Sigmoid colon (tissue), 7 donors: Measurements from ENCODE around the gene MAPRE2. TPM values are rescaled to one million over a fixed set of nuclear protein-coding genes. Genes with fewer than 3 reads are reported as not detected.

Experiments used
- DNase-seq: peaks from one replicate; pipeline ENCODE4 v3.0.0-alpha.2; 2019
- H3K27ac ChIP-seq, 4 donors: fragments of 200-600 bp; sonication (generic); one replicate each; pipeline ENCODE4 v1.5.1; 2016 to 2019; ENCODE audit warnings: mild to moderate bottlenecking in 1 of 4
- H3K27me3 ChIP-seq, 3 donors: fragments of 200-600 bp; sonication (generic); one replicate each; pipeline ENCODE4 v1.5.1; 2019; ENCODE audit warnings: mild to moderate bottlenecking in 1 of 3
- H3K36me3 ChIP-seq, 4 donors: fragments of 200-600 bp; sonication (generic); one replicate each; pipeline ENCODE4 v1.5.1; 2016 to 2019
- H3K4me1 ChIP-seq, 4 donors: fragments of 200-600 bp; sonication (generic); one replicate each; pipeline ENCODE4 v1.5.1; 2017 to 2019
- H3K4me3 ChIP-seq, 4 donors: fragments of 200-600 bp; sonication (generic); one replicate each; pipeline ENCODE4 v1.5.1; 2017 to 2019; ENCODE audit warnings: mild to moderate bottlenecking in 2 of 4, moderate library complexity in 1 of 4
- H3K9me3 ChIP-seq, 4 donors: fragments of 200-600 bp in 3 of 4; sonication (generic) in 3 of 4; one replicate each; pipeline versions ENCODE4 v1.5.1 to v1.6.1; 2013 to 2019
- EP300 ChIP-seq, 4 donors: sonication (generic); formaldehyde crosslinking; IDR thresholded peaks; one replicate each; pipeline ENCODE4 v1.6.1; 2017; ENCODE audit warnings: antibody characterized with exemption in 4 of 4
- POLR2A ChIP-seq, 2 donors: fragments of 450-650 bp; IDR thresholded peaks; one replicate each; pipeline ENCODE4 v1.6.1; 2016; ENCODE audit warnings: antibody characterized with exemption in 2 of 2, mild to moderate bottlenecking in 2 of 2, moderate library complexity in 2 of 2
- POLR2AphosphoS5 ChIP-seq, 4 donors: sonication (generic); formaldehyde crosslinking; IDR thresholded peaks; one replicate each; pipeline ENCODE4 v1.6.1; 2017; ENCODE audit warnings: antibody characterized with exemption in 4 of 4
- WGBS, 2 donors: extraction: QIAGEN DNeasy Blood & Tissue Kit; methylation state at CpG; one replicate each; pipeline ENCODE4 v1.1.7; 2013; 5-methylcytosine and 5-hydroxymethylcytosine counted together
- intact Hi-C: fragments of 100-400 bp; cut with DNase I; formaldehyde crosslinking; loops from one replicate; pipeline ENCODE4 v1.15.1; 2023
- polyA plus RNA-seq, 3 donors: library from polyadenylated mRNA; stranded (reverse); fragments of 200-250 nt; gene quantifications; one replicate each; pipeline ENCODE4 v1.2.3, GENCODE V29; 2013
- total RNA-seq, 4 donors: library from RNA; depleted of rRNA; stranded (reverse); fragments of >200 nt; gene quantifications; one replicate each; pipeline ENCODE4 v1.1.0, GENCODE V29; 2016
- TF ChIP-seq, protein P1 (sequence below), 4 experiments: fragments of 450-650 bp in 3 of 4; fragments of 200-600 bp in 1 of 4; IDR thresholded peaks; one replicate each; pipeline ENCODE4 v1.5.1; 2016 to 2019; ENCODE audit warnings: antibody characterized with exemption in 4 of 4, mild to moderate bottlenecking in 3 of 4, moderate library complexity in 2 of 4
- donor health status: healthy with polysubstance abuse.
- donor health status: Bipolar disorder and iron deficiency.
- donor health status: healthy.

MAPRE2 gene
- total and polyA plus RNA-seq, 7 donors: 14.0 to 31.6 (median 21.0) TPM

- intact Hi-C loops: loop anchor here (5.0 to 10.0 kb wide), 3 partner anchors 115 to 318 kb away; partner anchors contain the start of genes ZNF24 and ZNF397
- DNase-seq: no peak
- Histone ChIP-seq H3K4me1 (peaks cover 0 to 39% (median 30%) of the 10 kb centered on the region in 4 donors), H3K4me3 (no peak overlapping the region), H3K9me3 (no peaks in the 10 kb centered on the region), H3K27ac (no peak overlapping the region), H3K36me3 (no peaks in the 10 kb centered on the region), H3K27me3 (no peaks in the 10 kb centered on the region)
- 75 to 88% methylated on average over 1 of the region's 1 CpG for WGBS, 2 donors
- TF ChIP-seq POLR2AphosphoS5 (IDR thresholded peaks at IDR 0.05): no peak
- no peak for TF ChIP-seq EP300 (IDR thresholded peaks at IDR 0.05)
- TF ChIP-seq, protein P1, sequence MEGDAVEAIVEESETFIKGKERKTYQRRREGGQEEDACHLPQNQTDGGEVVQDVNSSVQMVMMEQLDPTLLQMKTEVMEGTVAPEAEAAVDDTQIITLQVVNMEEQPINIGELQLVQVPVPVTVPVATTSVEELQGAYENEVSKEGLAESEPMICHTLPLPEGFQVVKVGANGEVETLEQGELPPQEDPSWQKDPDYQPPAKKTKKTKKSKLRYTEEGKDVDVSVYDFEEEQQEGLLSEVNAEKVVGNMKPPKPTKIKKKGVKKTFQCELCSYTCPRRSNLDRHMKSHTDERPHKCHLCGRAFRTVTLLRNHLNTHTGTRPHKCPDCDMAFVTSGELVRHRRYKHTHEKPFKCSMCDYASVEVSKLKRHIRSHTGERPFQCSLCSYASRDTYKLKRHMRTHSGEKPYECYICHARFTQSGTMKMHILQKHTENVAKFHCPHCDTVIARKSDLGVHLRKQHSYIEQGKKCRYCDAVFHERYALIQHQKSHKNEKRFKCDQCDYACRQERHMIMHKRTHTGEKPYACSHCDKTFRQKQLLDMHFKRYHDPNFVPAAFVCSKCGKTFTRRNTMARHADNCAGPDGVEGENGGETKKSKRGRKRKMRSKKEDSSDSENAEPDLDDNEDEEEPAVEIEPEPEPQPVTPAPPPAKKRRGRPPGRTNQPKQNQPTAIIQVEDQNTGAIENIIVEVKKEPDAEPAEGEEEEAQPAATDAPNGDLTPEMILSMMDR (IDR thresholded peaks at IDR 0.05): no peak
- TF ChIP-seq POLR2A (IDR thresholded peaks at IDR 0.05): no peak
Measured at GRCh38 chr18:35027206-35027605, 14.0 kb upstream of the MAPRE2 start.

DNA sequence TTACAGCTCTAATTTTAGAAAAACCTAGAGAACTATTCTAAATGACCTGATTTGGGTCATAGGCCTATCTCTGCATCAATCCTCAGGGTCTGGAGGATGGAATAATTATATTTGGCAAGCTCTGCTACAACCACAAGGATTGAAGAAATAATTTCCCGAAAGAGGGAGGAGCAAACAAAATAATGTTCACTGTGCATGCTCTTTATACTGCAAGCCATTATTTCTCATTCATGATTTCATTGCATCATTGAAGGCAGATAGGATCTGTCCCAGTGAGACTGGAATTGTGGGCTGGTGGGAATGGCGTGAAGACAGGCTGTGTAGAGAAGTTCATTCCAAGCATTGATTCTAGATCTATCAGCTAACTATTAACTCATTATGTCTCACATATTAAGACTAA, 12.7 kb upstream of the MAPRE2 start:
- intact Hi-C loops: loop anchor here (5.0 to 10.0 kb wide), 3 partner anchors 114 to 316 kb away; partner anchors contain the start of genes ZNF24 and ZNF397
- Histone ChIP-seq H3K27me3 (no peaks in the 10 kb centered on the region), H3K9me3 (no peaks in the 10 kb centered on the region), H3K27ac (peak overlapping the region in 2 of 4 donors; percentile 7 to 46), H3K36me3 (no peaks in the 10 kb centered on the region), H3K4me1 (peaks cover 0 to 39% (median 30%) of the 10 kb centered on the region in 4 donors), H3K4me3 (no peak overlapping the region)
- DNase-seq: no peak
- WGBS, 2 donors: 86 to 96% methylated on average over 2 of the region's 2 CpGs
- TF ChIP-seq POLR2A (IDR thresholded peaks at IDR 0.05) (no peak), POLR2AphosphoS5 (IDR thresholded peaks at IDR 0.05) (no peak), EP300 (IDR thresholded peaks at IDR 0.05) (no peak)
- TF ChIP-seq, protein P1 (IDR thresholded peaks at IDR 0.05): no peak

DNA sequence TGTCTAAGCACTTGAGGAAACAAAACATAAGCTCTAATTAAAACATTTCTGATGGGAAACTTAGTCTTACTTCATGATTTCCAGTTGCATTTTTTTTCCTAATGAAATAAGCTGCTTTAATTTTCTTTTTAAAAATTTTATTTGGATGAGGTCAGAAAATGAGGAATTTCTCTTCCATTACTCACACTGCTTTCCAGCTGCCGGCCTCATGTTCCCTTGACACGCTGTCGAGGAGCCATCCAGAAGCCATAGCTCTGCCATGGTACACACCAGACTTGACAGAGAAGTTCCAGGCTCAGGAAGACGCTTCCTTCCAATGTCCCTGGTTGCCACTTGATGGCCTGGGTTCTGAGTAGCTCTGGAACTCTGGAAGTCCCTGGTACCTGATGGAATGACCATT, 12.1 kb upstream of the MAPRE2 start:
- no peak for DNase-seq
- H3K27ac ChIP-seq: peak overlapping the region in 3 of 4 donors; percentile 7 to 46 (median 15)
- 84 to 91% methylated on average over 4 of the region's 4 CpGs for WGBS, 2 donors
- H3K27me3 ChIP-seq: no peaks in the 10 kb centered on the region
- intact Hi-C loops: loop anchor here (5.0 to 10.0 kb wide), 3 partner anchors 113 to 316 kb away; partner anchors contain the start of genes ZNF24 and ZNF397
- peaks cover 0 to 38% (median 29%) of the 10 kb centered on the region in 4 donors for H3K4me1 ChIP-seq
- TF ChIP-seq POLR2AphosphoS5 (IDR thresholded peaks at IDR 0.05) (no peak), EP300 (IDR thresholded peaks at IDR 0.05) (no peak), POLR2A (IDR thresholded peaks at IDR 0.05) (no peak)
- TF ChIP-seq, protein P1 (IDR thresholded peaks at IDR 0.05): no peak
- H3K9me3 ChIP-seq: no peaks in the 10 kb centered on the region
- H3K4me3 ChIP-seq: no peak overlapping the region
- no peaks in the 10 kb centered on the region for H3K36me3 ChIP-seq

DNA sequence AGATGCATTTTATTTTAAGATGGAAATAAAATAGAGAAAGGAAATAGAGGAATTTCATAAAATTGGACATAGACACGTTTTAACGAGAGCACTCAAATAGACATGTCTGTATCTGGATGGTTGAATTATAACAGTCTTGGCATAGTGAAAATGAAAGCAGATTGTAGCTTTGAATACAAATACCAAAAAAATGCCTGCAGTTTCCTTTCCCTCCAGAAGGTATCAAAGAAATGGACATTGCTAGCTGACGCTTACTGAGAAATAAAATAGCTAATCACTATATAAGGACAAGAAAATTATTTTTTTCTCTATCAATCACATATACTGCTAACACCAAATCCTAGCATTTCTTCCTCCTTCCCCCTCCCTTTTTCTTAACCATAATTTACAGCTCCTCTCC, 11.4 kb upstream of the MAPRE2 start:
- Histone ChIP-seq H3K4me3 (peak overlapping the region in 3 of 4 donors; percentile 18 to 25 (median 22)), H3K4me1 (peaks cover 0 to 31% (median 23%) of the 10 kb centered on the region in 4 donors), H3K27ac (peak overlapping the region in 3 of 4 donors; percentile 7 to 46 (median 32)), H3K9me3 (no peaks in the 10 kb centered on the region), H3K27me3 (no peaks in the 10 kb centered on the region), H3K36me3 (no peaks in the 10 kb centered on the region)
- DNase-seq: no peak
- intact Hi-C loops: loop anchor here (5.0 to 10.0 kb wide), 3 partner anchors 113 to 315 kb away; partner anchors contain the start of genes ZNF24 and ZNF397
- no peak for TF ChIP-seq POLR2A (IDR thresholded peaks at IDR 0.05)
- no peak for TF ChIP-seq POLR2AphosphoS5 (IDR thresholded peaks at IDR 0.05)
- TF ChIP-seq, protein P1 (IDR thresholded peaks at IDR 0.05): no peak
- TF ChIP-seq EP300 (IDR thresholded peaks at IDR 0.05): no peak
- WGBS, 2 donors: 3% methylated on average over 3 of the region's 3 CpGs
